ENCODE results near the gene IFNA4. TPM values are rescaled to one million over a fixed set of nuclear protein-coding genes. Genes with fewer than 3 reads are reported as not detected.
"Not testable (repeated sequence)": the region's sequence is repeated elsewhere in the genome, so short reads cannot be mapped to it uniquely, and the experiment has no call there.

Gene IFNA4
- total RNA-seq, 1 donor: not detected

DNA sequence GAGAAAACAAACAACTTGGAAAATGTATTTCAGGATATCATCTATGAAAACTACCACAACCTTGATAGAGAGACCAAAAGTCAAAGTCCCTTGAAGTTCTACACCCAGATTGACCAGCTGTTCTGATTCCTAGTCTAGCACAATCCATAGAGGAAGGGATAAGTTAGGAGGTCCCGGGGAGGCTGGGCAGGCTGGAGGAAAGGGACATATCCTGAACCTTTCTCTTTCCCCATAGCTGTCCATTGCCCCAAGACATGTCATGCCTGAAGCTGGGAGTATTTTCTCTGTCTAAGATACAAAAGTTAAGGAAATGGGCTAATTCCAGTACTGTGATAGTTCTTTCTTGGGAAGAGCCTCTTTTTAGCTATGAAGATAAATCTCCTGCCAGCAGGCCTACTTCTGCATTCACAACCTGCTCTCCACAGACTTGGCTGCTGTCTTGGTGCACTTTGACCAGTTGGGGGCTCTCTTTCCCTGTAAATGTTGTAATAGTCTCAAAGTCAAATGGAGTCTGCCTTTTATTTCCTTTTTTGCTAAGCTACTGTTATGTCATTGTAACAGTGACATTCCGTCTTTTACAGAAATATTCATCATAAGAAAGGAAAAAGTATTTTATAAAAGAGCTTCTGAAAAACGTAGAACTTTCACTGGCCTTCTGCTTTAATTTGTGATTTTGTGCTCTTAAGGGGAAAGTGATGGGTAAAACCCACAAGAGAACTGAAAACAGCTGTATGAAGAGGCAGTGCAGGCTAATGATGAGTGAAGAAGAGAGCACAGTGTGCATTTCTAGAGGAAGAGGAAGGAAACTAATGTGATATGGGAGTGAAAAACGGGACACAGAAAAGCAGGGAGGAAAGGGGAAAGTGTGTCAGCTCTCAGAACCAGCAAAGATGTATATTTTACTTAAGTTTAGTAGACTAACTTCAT is 4.3 kb downstream of the IFNA4 start:
- not testable (repeated sequence) for DNase-seq (ENCODE audit: insufficient read length, low spot score, missing footprints); H2AFZ ChIP-seq (ENCODE audit: low read length)

DNA sequence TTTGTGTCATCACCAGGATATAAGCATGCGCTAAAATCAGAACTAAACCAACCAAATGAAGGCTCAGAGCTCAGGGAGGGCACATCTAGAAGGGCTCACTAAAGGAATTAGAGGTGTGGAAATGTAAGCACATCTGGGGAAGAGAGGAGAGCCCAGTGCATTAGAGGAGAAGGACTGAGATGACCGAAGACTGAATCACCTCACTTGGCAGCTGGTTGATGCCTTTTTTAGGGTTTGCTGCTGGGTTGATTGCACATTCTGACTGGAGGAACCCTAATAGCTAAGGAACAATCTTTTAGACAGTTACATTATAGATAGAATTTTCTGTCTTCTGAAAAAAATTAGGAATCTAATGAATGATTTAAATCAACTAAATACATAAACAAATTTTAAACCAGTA is 12.7 kb downstream of the IFNA4 start:
- Histone ChIP-seq H3K27ac (ENCODE audit: low read depth, low read length) (no peak overlapping the region), H3K27me3 (ENCODE audit: insufficient read depth, low read length) (peaks cover 11% of the 10 kb centered on the region), H3K36me3 (ENCODE audit: insufficient read depth, low read length) (no peaks in the 10 kb centered on the region), H3K4me1 (ENCODE audit: insufficient read depth, low read length) (no peaks in the 10 kb centered on the region), H4K20me1 (ENCODE audit: insufficient read depth, low read length) (no peaks in the 10 kb centered on the region), H3K4me2 (ENCODE audit: insufficient read depth, low read length) (no peak overlapping the region), H2AFZ (ENCODE audit: low read length) (no peak overlapping the region), H3K9me3 (ENCODE audit: low read depth, low read length) (no peaks in the 10 kb centered on the region), H3K4me3 (ENCODE audit: insufficient read depth, low read length) (no peak overlapping the region), H3K79me2 (ENCODE audit: insufficient read depth, low read length) (no peaks in the 10 kb centered on the region)
- DNase-seq (ENCODE audit: insufficient read length, low spot score, missing footprints): no peak
- TF ChIP-seq, protein P1, sequence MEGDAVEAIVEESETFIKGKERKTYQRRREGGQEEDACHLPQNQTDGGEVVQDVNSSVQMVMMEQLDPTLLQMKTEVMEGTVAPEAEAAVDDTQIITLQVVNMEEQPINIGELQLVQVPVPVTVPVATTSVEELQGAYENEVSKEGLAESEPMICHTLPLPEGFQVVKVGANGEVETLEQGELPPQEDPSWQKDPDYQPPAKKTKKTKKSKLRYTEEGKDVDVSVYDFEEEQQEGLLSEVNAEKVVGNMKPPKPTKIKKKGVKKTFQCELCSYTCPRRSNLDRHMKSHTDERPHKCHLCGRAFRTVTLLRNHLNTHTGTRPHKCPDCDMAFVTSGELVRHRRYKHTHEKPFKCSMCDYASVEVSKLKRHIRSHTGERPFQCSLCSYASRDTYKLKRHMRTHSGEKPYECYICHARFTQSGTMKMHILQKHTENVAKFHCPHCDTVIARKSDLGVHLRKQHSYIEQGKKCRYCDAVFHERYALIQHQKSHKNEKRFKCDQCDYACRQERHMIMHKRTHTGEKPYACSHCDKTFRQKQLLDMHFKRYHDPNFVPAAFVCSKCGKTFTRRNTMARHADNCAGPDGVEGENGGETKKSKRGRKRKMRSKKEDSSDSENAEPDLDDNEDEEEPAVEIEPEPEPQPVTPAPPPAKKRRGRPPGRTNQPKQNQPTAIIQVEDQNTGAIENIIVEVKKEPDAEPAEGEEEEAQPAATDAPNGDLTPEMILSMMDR (IDR thresholded peaks at IDR 0.05; ENCODE audit: extremely low read depth, low read depth, low read length): no peak

More for the DNA sequence above, 4.3 kb downstream of the IFNA4 start:
- not testable (repeated sequence) for H3K4me1 ChIP-seq (ENCODE audit: insufficient read depth, low read length); H3K36me3 ChIP-seq (ENCODE audit: insufficient read depth, low read length); H3K79me2 ChIP-seq (ENCODE audit: insufficient read depth, low read length); H4K20me1 ChIP-seq (ENCODE audit: insufficient read depth, low read length); H3K27ac ChIP-seq (ENCODE audit: low read depth, low read length); H3K27me3 ChIP-seq (ENCODE audit: insufficient read depth, low read length); H3K4me2 ChIP-seq (ENCODE audit: insufficient read depth, low read length); H3K9me3 ChIP-seq (ENCODE audit: low read depth, low read length); H3K4me3 ChIP-seq (ENCODE audit: insufficient read depth, low read length)
- TF ChIP-seq, protein P1 (IDR thresholded peaks at IDR 0.05; ENCODE audit: extremely low read depth, low read depth, low read length): peak; percentile 62

DNA sequence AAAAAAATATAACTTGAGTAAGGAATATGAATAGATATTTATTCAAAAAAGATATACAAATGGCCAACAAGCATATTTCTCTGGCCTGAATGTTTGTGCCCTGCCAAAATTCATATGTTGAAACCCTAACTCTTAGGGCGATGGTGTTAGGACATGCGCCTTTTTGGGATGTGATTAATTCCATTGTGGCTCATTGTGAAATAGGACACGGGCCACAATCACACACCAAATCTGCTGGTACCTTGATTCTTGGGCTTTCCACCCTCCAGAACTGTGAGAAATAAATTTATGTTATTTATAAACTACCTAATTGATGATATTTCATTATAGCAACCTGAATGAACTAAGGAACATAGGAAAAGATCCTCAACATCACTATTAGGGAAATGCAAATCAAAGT is 15.2 kb downstream of the IFNA4 start:
- no peak for DNase-seq (ENCODE audit: insufficient read length, low spot score, missing footprints)
- Histone ChIP-seq H3K4me3 (ENCODE audit: insufficient read depth, low read length) (no peak overlapping the region), H2AFZ (ENCODE audit: low read length) (no peak overlapping the region), H4K20me1 (ENCODE audit: insufficient read depth, low read length) (no peaks in the 10 kb centered on the region), H3K9me3 (ENCODE audit: low read depth, low read length) (no peaks in the 10 kb centered on the region), H3K79me2 (ENCODE audit: insufficient read depth, low read length) (no peaks in the 10 kb centered on the region), H3K4me1 (ENCODE audit: insufficient read depth, low read length) (no peaks in the 10 kb centered on the region), H3K27me3 (ENCODE audit: insufficient read depth, low read length) (peaks cover 5% of the 10 kb centered on the region), H3K36me3 (ENCODE audit: insufficient read depth, low read length) (no peaks in the 10 kb centered on the region), H3K4me2 (ENCODE audit: insufficient read depth, low read length) (no peak overlapping the region), H3K27ac (ENCODE audit: low read depth, low read length) (no peak overlapping the region)
- TF ChIP-seq, protein P1 (IDR thresholded peaks at IDR 0.05; ENCODE audit: extremely low read depth, low read depth, low read length): no peak

DNA sequence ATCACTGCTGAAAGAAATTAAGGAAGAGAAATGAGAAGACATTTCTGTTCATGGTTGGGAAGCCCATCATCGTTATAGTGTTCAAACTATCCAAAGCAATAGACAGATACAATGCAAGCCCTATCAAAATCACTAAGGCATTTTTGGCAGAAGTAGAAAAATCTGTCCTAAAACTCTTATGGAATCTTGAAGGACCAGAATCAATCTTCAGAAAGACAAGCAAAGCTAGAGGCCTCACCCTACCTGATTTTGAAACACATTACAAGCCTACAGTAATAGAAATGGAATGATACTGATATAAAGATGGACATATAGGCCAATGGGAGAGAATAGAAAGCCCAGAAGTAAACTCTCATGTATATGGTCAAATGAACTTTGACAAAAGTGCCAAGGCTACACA is 16.0 kb downstream of the IFNA4 start:
- no peak overlapping the region for H3K4me3 ChIP-seq (ENCODE audit: insufficient read depth, low read length)
- H3K27ac ChIP-seq (ENCODE audit: low read depth, low read length): no peak overlapping the region
- no peak overlapping the region for H3K4me2 ChIP-seq (ENCODE audit: insufficient read depth, low read length)
- H2AFZ ChIP-seq (ENCODE audit: low read length): no peak overlapping the region
- no peaks in the 10 kb centered on the region for H4K20me1 ChIP-seq (ENCODE audit: insufficient read depth, low read length)
- TF ChIP-seq, protein P1 (IDR thresholded peaks at IDR 0.05; ENCODE audit: extremely low read depth, low read depth, low read length): no peak
- H3K9me3 ChIP-seq (ENCODE audit: low read depth, low read length): no peaks in the 10 kb centered on the region
- DNase-seq (ENCODE audit: insufficient read length, low spot score, missing footprints): no peak
- no peaks in the 10 kb centered on the region for H3K36me3 ChIP-seq (ENCODE audit: insufficient read depth, low read length)
- H3K27me3 ChIP-seq (ENCODE audit: insufficient read depth, low read length): peaks cover 3% of the 10 kb centered on the region
- no peaks in the 10 kb centered on the region for H3K79me2 ChIP-seq (ENCODE audit: insufficient read depth, low read length)
- no peaks in the 10 kb centered on the region for H3K4me1 ChIP-seq (ENCODE audit: insufficient read depth, low read length)

DNA sequence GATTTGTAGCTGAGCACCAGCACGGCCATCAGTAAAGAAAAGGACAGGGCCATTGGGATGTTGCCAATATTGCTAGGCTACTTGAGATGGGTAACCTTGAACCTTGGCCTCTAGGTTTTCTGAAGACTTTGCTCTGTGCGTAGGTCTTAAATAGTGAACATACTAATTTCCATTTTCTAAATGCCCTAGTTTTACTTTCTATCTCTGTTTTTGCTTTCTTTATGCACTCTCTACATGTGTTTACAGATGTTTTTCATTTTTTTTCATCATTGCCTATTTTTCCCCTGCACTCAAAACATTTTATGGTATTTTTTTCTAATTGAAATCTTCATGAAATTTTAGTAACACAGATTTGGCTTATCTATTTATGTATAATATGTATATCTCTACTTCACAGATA is 20.8 kb downstream of the IFNA4 start, which contains the start of gene IFNA21:
IFNA21 (minus strand) TSS at position 101 of the 400 bp plus-strand sequence; CDS start at position 53, 48 bp downstream.
- not testable (repeated sequence) for H3K27me3 ChIP-seq (ENCODE audit: insufficient read depth, low read length); H2AFZ ChIP-seq (ENCODE audit: low read length); H3K4me3 ChIP-seq (ENCODE audit: insufficient read depth, low read length); H3K27ac ChIP-seq (ENCODE audit: low read depth, low read length); H3K4me2 ChIP-seq (ENCODE audit: insufficient read depth, low read length); DNase-seq (ENCODE audit: insufficient read length, low spot score, missing footprints); H3K9me3 ChIP-seq (ENCODE audit: low read depth, low read length); H3K79me2 ChIP-seq (ENCODE audit: insufficient read depth, low read length); H3K36me3 ChIP-seq (ENCODE audit: insufficient read depth, low read length); H3K4me1 ChIP-seq (ENCODE audit: insufficient read depth, low read length); H4K20me1 ChIP-seq (ENCODE audit: insufficient read depth, low read length)

Measured in osteoblast (primary cell).